ENCODE measurements around the gene RRBP1. TPM values are rescaled to one million over a fixed set of nuclear protein-coding genes. Genes with fewer than 3 reads are reported as not detected.

Gene RRBP1
- total and polyA plus RNA-seq, 2 of the 4 experiments (the other 2 are of a cell fraction) = 90.2 to 136 TPM

DNA sequence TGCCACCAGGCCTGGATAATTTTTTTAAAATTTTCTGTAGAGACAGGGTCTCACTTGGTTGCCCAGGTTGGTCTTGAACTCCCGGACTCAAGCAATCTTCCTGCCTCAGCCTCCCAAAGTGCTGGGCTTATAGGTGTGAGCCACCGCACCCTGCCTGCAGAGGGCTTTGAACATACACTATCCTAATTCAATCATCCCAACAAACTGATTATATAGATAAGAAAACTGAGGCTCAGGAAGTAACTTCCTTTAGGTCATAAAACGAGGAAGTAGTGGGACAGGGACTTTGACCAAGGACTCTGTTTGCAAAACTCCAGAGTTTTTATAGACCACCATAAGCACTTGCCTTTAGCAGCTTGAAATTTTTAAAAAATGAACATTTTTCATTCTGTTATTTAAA, 12.7 kb upstream of the RRBP1 start:
- ChIA-PET CTCF (no interaction called here), POLR2A (ENCODE audit: unreplicated experiment) (no interaction called here)
- no peak for DNase-seq

More for the DNA sequence above, 12.7 kb upstream of the RRBP1 start:
- dilution Hi-C loops (cut with HindIII; ENCODE audit: low sequenced_read_pairs, unreplicated experiment) (no loop called here), intact Hi-C loops (cut with micrococcal nuclease) (no loop called here), in situ Hi-C loops (cut with MboI; ENCODE audit: low sequenced_read_pairs) (no loop called here)
- WGBS, 2 experiments (ENCODE audit: extremely low coverage in 2 of 2, insufficient read length in 1 of 2) = no CpG with 5 or more reads among the region's 3 CpGs
- Histone ChIP-seq H2BK120ac (ENCODE audit: low read depth, low read length) (no peak overlapping the region), H3K79me1 (ENCODE audit: low read depth in 1 of 2, low read length in 2 of 2) (no peaks in the 10 kb centered on the region), H4K91ac (ENCODE audit: insufficient read depth, low read depth, low read length) (no peak overlapping the region), H3K9me1 (ENCODE audit: insufficient read depth, low read length) (no peaks in the 10 kb centered on the region), H3K18ac (ENCODE audit: low read depth, low read length) (no peak overlapping the region), H2AK9ac (replicated peaks; ENCODE audit: low read depth, low read length, poor library complexity) (no peak overlapping the region), H4K8ac (ENCODE audit: low read depth in 2 of 2, low read length in 2 of 2) (no peak overlapping the region), H3K9ac (ENCODE audit: low read depth, low read length) (no peak overlapping the region), H3K4me1 (ENCODE audit: control insufficient read depth, insufficient read depth, low read length) (no peaks in the 10 kb centered on the region), H3K14ac (replicated peaks; ENCODE audit: low read depth, low read length) (no peak overlapping the region), H2BK20ac (ENCODE audit: low read depth, low read length) (no peak overlapping the region), H2AK5ac (ENCODE audit: low read depth, low read length) (no peak overlapping the region), H3K4ac (ENCODE audit: low read depth, low read length) (no peak overlapping the region), H3K4me2 (ENCODE audit: low read depth, low read length) (no peak overlapping the region), H3K23ac (ENCODE audit: low read depth, low read length) (no peak overlapping the region), H3K56ac (ENCODE audit: extremely low read depth, insufficient read depth, low read length) (no peak overlapping the region), H3K27me3 (ENCODE audit: control insufficient read depth, insufficient read depth, low read length) (peaks cover 5% of the 10 kb centered on the region; the same call in 1 of the 2 replicates), H2BK15ac (ENCODE audit: low read depth, low read length) (no peak overlapping the region), H3K36me3 (ENCODE audit: control insufficient read depth, insufficient read depth, low read length) (no peaks in the 10 kb centered on the region), H2BK5ac (ENCODE audit: low read depth, low read length, poor library complexity, severe bottlenecking) (no peak overlapping the region), H3K4me3 (ENCODE audit: insufficient read depth, low read depth, low read length) (no peak overlapping the region), H2AFZ (replicated peaks; ENCODE audit: low read length, poor library complexity) (no peak overlapping the region), H3K27ac (ENCODE audit: insufficient read depth, low read length) (no peak overlapping the region), H3K9me3 (ENCODE audit: control insufficient read depth, insufficient read depth, low read length) (peaks cover 2% of the 10 kb centered on the region; the same call in 1 of the 2 replicates), H4K5ac (ENCODE audit: low read depth, low read length) (no peak overlapping the region), H4K20me1 (ENCODE audit: insufficient read depth, low read length) (no peaks in the 10 kb centered on the region)
- BruUV-seq (replicated peaks) = no TSS peak
- ATAC-seq (ENCODE audit: low read depth) = no peak
- no peak for TF ChIP-seq SMC3 (IDR thresholded peaks at IDR 0.05; ENCODE audit: low read depth, low read length)
- TF ChIP-seq CEBPB (IDR thresholded peaks at IDR 0.05; ENCODE audit: low read depth, low read length) = no peak
- no peak for TF ChIP-seq FOS (IDR thresholded peaks at IDR 0.05; ENCODE audit: low read depth, low read length)
- TF ChIP-seq RFX5 (IDR thresholded peaks at IDR 0.05; ENCODE audit: low read depth, low read length) = no peak
- no peak for TF ChIP-seq CHD1 (IDR thresholded peaks at IDR 0.05; ENCODE audit: low read depth, low read length)
- TF ChIP-seq CTCF (conservative IDR thresholded peaks at IDR 0.05; ENCODE audit: low read depth, low read length) = no peak
- TF ChIP-seq POLR2A (IDR thresholded peaks at IDR 0.05; ENCODE audit: low read depth, low read length) = no peak
